Measurements from ENCODE around the gene ZSCAN22.
"Not testable (repeated sequence)": the region's sequence is repeated elsewhere in the genome, so short reads cannot be mapped to it uniquely, and the experiment has no call there.

The ZSCAN22 gene

GRCh38 chr19:58319241-58319640 is 7.6 kb upstream of the ZSCAN22 start:
- DNase-seq: no peak

- DNase-seq: no peak
Measured at GRCh38 chr19:58325311-58326022, 1.3 kb upstream of the ZSCAN22 start.

DNA sequence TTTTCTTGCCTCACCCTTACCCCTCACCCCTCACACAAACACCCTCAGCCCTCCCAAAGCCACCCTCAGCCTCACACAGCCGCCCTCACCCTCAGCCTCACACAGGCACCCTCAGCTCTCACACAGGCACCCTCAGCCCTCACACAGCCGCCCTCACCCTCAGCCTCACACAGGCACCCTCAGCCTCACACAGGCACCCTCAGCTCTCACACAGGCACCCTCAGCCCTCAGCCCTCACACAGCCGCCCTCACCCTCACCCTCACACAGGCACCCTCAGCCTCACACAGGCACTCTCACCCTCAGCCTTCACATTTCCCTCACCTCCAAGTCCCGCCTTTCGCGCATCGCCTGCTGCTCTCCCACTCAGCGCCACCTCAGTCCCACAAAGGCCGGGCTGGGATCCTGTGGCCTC is 287 bp upstream of the ZSCAN22 start:
- DNase-seq: no peak

GRCh38 chr19:58328999-58329398 is 2.2 kb downstream of the ZSCAN22 start:
- no peak for DNase-seq

- DNase-seq: no peak
Measured at GRCh38 chr19:58330458-58330857, 3.7 kb downstream of the ZSCAN22 start.

- DNase-seq: no peak
Measured at GRCh38 chr19:58332697-58333096, 5.9 kb downstream of the ZSCAN22 start.

DNA sequence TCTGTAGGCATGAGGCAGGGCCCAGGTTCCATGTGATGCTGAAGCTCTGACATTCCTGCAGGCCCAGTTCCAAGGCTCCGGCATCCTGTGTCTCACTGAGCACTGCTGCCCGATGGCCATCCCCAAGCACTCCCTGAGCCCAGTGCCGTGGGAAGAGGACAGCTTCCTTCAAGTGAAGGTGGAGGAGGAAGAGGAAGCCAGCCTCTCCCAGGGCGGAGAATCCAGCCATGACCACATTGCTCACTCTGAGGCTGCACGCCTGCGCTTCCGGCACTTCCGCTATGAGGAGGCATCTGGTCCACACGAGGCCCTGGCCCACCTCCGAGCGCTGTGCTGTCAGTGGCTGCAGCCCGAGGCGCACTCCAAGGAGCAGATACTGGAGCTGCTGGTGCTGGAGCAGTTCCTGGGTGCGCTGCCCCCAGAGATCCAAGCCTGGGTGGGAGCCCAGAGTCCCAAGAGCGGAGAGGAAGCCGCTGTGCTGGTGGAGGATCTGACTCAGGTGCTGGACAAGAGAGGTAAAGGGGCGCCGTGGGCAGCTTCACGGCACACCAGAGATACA is 8.0 kb downstream of the ZSCAN22 start:
- no peak for DNase-seq

GRCh38 chr19:58335630-58336029 is 8.8 kb downstream of the ZSCAN22 start:
- no peak for DNase-seq

GRCh38 chr19:58336216-58336615 is 9.4 kb downstream of the ZSCAN22 start:
- DNase-seq: no peak

DNA sequence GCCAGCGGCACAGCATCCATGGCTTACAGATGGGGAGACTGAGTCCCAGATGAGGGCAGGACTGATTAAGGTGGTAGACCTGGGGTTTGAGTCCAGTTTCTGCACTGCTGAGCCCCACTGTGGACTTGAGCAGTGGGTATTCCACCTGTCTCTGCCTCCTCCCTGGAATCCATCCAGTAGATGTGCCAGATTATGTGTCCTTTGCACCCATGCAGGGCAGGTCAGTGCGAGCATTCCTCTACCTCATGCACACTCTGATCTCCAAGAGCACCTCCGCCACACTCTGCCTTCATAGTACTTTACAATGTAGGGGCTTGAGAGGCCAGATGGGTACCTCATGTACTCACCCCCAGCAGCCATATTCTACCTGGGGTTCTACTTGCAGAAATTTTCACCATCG is 10.0 kb downstream of the ZSCAN22 start:
- DNase-seq: no peak

- DNase-seq: no peak
Measured at GRCh38 chr19:58338336-58338735, 11.5 kb downstream of the ZSCAN22 start.

- no peak for DNase-seq
Measured at GRCh38 chr19:58338825-58339558, 12.2 kb downstream of the ZSCAN22 start.

DNA sequence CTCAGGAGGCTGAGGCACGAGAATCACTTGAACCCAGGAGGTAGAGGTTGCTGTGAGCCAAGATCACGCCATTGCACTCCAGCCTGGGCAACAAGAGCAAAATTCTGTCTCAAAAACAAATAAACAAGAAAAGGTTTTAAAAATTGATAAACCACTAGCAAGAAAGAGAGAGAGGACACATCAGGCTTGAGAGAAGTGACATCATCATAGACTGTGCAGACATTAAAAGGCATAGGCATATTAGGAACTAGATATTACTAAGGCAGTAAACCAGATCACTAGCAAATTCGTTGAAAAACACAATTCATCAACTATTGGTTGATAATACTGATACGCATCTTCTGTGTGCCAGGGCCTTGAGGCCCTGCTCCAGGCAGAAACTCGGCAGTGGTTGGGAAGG is 18.8 kb downstream of the ZSCAN22 start:
- DNase-seq: no peak

DNA sequence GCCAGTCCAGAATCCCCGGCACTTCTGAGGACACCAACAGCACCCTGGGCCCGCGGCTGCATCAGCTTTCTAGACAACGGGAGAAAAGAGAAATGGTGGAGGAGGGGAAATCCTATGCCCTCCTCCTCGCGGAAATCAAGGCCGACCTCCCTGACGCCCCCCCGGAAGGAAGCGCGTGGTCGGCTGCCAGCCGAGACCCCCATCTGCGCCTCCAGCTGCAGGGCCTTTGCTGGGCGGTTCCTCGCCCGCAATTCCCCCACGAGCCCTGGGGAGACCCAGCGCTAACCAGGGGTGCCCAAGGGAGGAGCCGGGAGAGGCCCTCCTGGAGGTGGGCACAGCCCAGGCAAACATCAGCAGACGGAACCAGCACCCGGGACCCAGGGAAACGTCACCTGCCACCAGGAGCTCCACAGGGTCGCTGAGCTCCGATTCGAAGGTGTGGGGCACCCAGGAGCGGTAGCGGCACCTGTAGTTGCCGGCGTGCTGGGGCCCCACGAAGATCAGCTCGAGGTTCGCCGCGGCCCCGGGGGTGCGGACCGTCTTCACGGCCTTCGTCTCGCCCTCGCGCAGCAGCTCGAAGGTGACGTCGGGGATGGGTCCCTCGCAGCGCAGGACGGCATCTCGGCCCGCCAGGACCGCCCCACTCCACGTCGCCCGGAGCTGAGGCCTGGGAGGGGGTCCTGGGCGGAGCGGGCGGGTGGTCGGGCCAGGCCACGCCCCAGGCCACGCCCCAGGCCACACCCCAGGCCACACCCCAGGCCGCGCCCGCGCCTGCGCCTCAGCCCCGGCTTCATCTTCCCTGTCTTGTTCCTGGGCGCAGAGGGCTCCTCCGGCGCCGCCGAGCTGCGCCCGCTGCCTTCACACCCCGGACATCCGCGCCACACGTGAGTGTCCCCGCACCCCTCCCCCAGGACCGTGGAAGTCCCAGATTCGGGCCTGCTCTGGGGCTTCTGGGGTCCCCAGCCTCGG is 20.5 kb downstream of the ZSCAN22 start:
- DNase-seq: peak in 1 of 2 experiments; percentile 25

- not testable (repeated sequence) for DNase-seq
Measured at GRCh38 chr19:58348080-58348479, 21.3 kb downstream of the ZSCAN22 start.

DNA sequence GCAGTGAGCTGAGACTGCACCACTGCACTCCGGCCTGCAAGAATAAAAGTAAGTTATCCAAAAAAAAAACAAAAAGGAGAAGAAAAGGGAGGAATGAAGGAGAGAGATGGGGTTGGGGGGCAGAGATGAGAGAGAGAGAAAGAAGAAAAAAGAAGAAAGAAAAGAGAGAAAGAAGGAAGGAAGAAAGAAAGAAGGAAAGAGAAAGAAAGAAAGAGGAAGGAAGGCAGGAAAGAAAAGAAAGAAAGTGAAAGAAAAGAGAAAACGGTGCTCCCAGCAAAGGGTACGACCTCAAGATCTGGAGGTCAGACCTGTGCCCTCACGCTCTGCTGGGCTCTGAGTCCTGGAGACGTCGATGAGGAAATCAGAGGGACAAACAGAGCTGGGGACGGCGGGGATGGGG is 22.8 kb downstream of the ZSCAN22 start:
- DNase-seq: no peak

GRCh38 chr19:58350001-58350861 is 23.4 kb downstream of the ZSCAN22 start:
- DNase-seq: no peak

DNA sequence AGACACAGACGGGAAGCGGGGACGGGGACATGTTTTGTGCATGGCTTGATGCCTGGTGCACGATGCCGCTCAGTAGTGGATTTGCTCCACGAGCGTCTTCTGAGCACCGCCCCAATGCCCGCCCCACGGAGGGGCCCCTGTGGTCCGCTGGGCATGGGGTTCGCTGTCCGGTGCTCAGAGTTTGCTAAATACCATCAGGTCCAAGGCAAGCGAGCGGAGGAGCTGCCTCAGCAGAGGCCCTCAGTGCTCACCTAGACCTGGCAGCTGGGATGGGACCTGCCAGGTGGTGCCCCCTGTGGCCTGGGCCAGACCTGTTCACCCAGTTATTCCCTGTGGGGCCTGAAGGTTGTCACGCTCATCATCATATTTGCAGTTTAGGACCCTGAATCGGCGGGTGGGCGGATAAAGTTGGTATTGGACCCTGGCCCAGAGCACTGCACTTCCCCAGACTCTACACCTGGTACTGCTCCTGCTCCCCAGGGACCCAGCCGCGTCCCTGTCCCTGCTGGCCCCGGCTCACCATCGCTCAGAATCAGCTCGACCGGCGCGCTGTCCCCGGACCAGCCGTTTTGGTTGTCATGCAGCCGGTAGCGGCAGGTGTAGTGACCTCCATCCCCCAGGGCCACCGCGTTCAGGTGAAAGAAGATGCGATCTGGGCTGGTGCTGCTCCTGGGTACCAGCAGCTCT is 24.2 kb downstream of the ZSCAN22 start:
- no peak for DNase-seq

GRCh38 chr19:58351558-58351878 is 24.7 kb downstream of the ZSCAN22 start:
- no peak for DNase-seq

- DNase-seq: no peak
Measured at GRCh38 chr19:58351990-58352755, 25.4 kb downstream of the ZSCAN22 start.
